ENCODE results near the gene TBC1D7.

Gene TBC1D7

GRCh38 chr6:13287104-13287503 is 41.2 kb downstream of the TBC1D7 start:
- TF ChIP-seq, protein P1, sequence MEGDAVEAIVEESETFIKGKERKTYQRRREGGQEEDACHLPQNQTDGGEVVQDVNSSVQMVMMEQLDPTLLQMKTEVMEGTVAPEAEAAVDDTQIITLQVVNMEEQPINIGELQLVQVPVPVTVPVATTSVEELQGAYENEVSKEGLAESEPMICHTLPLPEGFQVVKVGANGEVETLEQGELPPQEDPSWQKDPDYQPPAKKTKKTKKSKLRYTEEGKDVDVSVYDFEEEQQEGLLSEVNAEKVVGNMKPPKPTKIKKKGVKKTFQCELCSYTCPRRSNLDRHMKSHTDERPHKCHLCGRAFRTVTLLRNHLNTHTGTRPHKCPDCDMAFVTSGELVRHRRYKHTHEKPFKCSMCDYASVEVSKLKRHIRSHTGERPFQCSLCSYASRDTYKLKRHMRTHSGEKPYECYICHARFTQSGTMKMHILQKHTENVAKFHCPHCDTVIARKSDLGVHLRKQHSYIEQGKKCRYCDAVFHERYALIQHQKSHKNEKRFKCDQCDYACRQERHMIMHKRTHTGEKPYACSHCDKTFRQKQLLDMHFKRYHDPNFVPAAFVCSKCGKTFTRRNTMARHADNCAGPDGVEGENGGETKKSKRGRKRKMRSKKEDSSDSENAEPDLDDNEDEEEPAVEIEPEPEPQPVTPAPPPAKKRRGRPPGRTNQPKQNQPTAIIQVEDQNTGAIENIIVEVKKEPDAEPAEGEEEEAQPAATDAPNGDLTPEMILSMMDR (IDR thresholded peaks at IDR 0.05; ENCODE audit: insufficient read depth, low read length, poor library complexity, severe bottlenecking): no peak
- H3K4me3 ChIP-seq (replicated peaks; ENCODE audit: low read depth, low read length): no peak overlapping the region
- H3K36me3 ChIP-seq (ENCODE audit: control insufficient read depth, insufficient read depth, low read length): peaks cover 34% of the 10 kb centered on the region
- DNase-seq (ENCODE audit: extremely low read depth, insufficient read length): no peak
- H3K27me3 ChIP-seq (replicated peaks; ENCODE audit: control insufficient read depth, insufficient read depth, low read length): no peaks in the 10 kb centered on the region

DNA sequence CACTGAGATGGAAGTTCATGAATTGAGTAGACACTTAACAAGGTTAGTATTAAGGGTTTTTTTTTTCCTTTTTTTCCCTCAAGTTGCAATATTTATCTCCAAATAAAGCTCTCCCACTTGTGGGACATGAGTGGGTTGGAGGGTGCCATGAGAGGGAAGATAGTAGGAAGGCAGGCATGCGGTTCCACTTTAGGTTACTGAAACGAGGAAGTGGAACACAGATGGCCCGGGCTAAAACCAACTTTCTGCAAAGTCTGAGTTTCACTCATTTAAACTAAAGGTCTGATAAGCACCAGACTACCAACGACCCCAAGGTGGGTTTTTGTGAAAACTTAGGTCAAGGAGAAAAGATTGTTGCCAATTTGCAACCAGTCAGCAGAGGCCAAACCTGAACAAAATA is 42.2 kb downstream of the TBC1D7 start:
- TF ChIP-seq, protein P1 (IDR thresholded peaks at IDR 0.05; ENCODE audit: insufficient read depth, low read length, poor library complexity, severe bottlenecking): no peak
- no peak for DNase-seq (ENCODE audit: extremely low read depth, insufficient read length)
- Histone ChIP-seq H3K36me3 (ENCODE audit: control insufficient read depth, insufficient read depth, low read length) (peaks cover 35% of the 10 kb centered on the region), H3K27me3 (replicated peaks; ENCODE audit: control insufficient read depth, insufficient read depth, low read length) (no peaks in the 10 kb centered on the region), H3K4me3 (replicated peaks; ENCODE audit: low read depth, low read length) (no peak overlapping the region)

DNA sequence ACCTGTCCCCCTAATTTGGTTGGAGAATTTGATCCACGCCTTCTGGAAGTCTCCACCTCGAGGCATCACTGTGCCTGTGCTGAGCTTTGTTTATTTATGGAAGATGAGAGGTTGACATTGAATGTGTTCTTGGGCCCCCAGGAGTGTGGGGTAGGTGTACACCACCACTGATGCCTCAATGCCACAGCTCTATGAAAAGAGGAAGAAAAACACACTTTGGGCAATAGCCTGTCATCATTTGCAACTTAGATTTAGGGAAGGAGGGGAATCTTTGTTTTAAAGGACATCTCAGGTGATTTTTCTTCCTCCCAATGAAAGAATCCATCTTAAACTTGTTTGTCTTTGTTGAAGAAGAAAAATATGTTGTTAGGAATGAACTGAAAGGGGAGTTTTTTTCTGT is 42.6 kb downstream of the TBC1D7 start:
- no peaks in the 10 kb centered on the region for H3K27me3 ChIP-seq (replicated peaks; ENCODE audit: control insufficient read depth, insufficient read depth, low read length)
- DNase-seq (ENCODE audit: extremely low read depth, insufficient read length): no peak
- no peak overlapping the region for H3K4me3 ChIP-seq (replicated peaks; ENCODE audit: low read depth, low read length)
- peaks cover 39% of the 10 kb centered on the region for H3K36me3 ChIP-seq (ENCODE audit: control insufficient read depth, insufficient read depth, low read length)
- TF ChIP-seq, protein P1 (IDR thresholded peaks at IDR 0.05; ENCODE audit: insufficient read depth, low read length, poor library complexity, severe bottlenecking): no peak

DNA sequence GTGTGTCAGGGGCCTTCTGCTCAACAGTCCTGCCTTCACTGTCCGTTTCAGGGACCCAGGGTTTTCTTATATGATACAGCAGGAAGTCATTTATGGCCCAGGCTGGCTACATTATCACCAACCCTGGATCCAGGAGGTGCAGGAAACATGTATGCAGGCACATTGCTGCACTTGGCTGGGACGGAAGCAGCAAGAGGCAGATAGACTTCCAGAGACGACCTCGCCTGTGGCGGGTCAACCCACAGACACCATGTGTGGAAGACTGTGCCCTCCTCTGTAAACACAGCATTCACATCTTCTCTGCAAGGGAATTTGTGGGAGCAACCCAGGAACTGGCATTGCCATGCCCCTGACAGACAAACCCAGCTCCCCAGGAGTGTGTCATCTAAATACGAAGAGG is 43.7 kb downstream of the TBC1D7 start:
- H3K27me3 ChIP-seq (replicated peaks; ENCODE audit: control insufficient read depth, insufficient read depth, low read length): no peaks in the 10 kb centered on the region
- DNase-seq (ENCODE audit: extremely low read depth, insufficient read length): no peak
- no peak overlapping the region for H3K4me3 ChIP-seq (replicated peaks; ENCODE audit: low read depth, low read length)
- TF ChIP-seq, protein P1 (IDR thresholded peaks at IDR 0.05; ENCODE audit: insufficient read depth, low read length, poor library complexity, severe bottlenecking): no peak
- peaks cover 40% of the 10 kb centered on the region for H3K36me3 ChIP-seq (ENCODE audit: control insufficient read depth, insufficient read depth, low read length)

GRCh38 chr6:13283331-13283730 is 45.0 kb downstream of the TBC1D7 start:
- no peak overlapping the region for H3K4me3 ChIP-seq (replicated peaks; ENCODE audit: low read depth, low read length)
- DNase-seq (ENCODE audit: extremely low read depth, insufficient read length): no peak
- H3K27me3 ChIP-seq (replicated peaks; ENCODE audit: control insufficient read depth, insufficient read depth, low read length): no peaks in the 10 kb centered on the region
- TF ChIP-seq, protein P1 (IDR thresholded peaks at IDR 0.05; ENCODE audit: insufficient read depth, low read length, poor library complexity, severe bottlenecking): no peak
- peaks cover 37% of the 10 kb centered on the region for H3K36me3 ChIP-seq (ENCODE audit: control insufficient read depth, insufficient read depth, low read length)

DNA sequence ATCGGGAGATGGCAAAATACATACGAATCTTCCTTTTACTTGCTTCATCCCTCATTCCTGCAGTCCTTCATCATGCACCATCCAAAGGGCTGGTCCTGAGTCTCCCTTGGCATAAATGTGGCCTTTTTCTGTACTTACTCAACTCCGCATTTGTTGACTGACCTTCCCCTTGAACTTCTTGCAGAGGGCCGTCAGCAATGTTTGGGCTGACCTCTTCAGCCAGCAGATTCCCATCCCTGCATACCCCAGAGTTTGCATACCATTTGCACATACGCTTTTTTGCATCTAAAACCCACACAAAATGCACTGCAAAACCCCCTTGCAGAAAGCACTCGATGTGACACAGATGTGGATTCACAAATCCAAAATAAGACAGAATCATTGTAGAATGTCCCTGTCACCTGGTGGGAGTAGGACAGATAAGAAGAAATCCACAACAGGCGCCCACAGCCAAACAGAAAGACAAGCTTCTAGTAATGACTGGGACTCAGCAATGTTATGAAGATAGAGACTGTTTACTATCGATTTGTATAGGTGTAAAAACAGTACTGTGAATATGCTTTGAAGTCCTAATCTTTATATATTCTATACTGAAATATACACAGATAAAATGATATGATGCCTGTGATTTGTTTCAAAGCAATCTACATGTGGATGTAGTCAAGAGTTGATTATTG is 45.8 kb downstream of the TBC1D7 start:
- TF ChIP-seq, protein P1 (IDR thresholded peaks at IDR 0.05; ENCODE audit: insufficient read depth, low read length, poor library complexity, severe bottlenecking): no peak
- no peak for DNase-seq (ENCODE audit: extremely low read depth, insufficient read length)
- Histone ChIP-seq H3K4me3 (replicated peaks; ENCODE audit: low read depth, low read length) (no peak overlapping the region), H3K27me3 (replicated peaks; ENCODE audit: control insufficient read depth, insufficient read depth, low read length) (no peaks in the 10 kb centered on the region), H3K36me3 (ENCODE audit: control insufficient read depth, insufficient read depth, low read length) (peaks cover 32% of the 10 kb centered on the region)
